CD14-positive monocyte (primary cell): Measurements from ENCODE around the gene BDNF. TPM values are rescaled to one million over a fixed set of nuclear protein-coding genes. Genes with fewer than 3 reads are reported as not detected.

ENCODE experiments used
- DNase-seq, 3 donors: peaks; one replicate each; pipeline ENCODE4 v3.0.0-alpha.2; 2011 to 2022
- H2AFZ ChIP-seq: 2 replicates; pipeline ENCODE4 v1.6.0; 2012; ENCODE audit warnings: mild to moderate bottlenecking, low read depth, low read length, inconsistent platforms; ENCODE audit not compliant: insufficient read depth, poor library complexity, severe bottlenecking
- H3K27ac ChIP-seq, 2 donors: 1 replicate in 1 of 2; 2 replicates in 1 of 2; pipeline ENCODE4 v1.5.1; 2012 to 2013; ENCODE audit warnings: low read length in 2 of 2, control low read depth in 1 of 2, inconsistent platforms in 1 of 2, low read depth in 1 of 2, mild to moderate bottlenecking in 1 of 2
- H3K27me3 ChIP-seq, 2 donors: one replicate each; pipeline versions ENCODE4 v1.6.0 to v1.6.1; 2011 to 2013; ENCODE audit warnings: low read length in 2 of 2; ENCODE audit not compliant: control insufficient read depth in 2 of 2, insufficient read depth in 2 of 2
- H3K36me3 ChIP-seq, 2 donors: replicated peaks in 1 of 2; 1 replicate in 1 of 2; 2 replicates in 1 of 2; pipeline versions ENCODE4 v1.5.1 to v1.6.1; 2012 to 2013; ENCODE audit warnings: low read length in 2 of 2, control low read depth in 1 of 2, inconsistent platforms in 1 of 2, mild to moderate bottlenecking in 1 of 2; ENCODE audit not compliant: insufficient read depth in 2 of 2, control insufficient read depth in 1 of 2
- H3K4me1 ChIP-seq, 2 donors: 1 replicate in 1 of 2; 2 replicates in 1 of 2; pipeline versions ENCODE4 v1.5.1 to v1.6.1; 2012 to 2013; ENCODE audit warnings: low read length in 2 of 2, control low read depth in 1 of 2, inconsistent platforms in 1 of 2, mild to moderate bottlenecking in 1 of 2, moderate library complexity in 1 of 2; ENCODE audit not compliant: insufficient read depth in 2 of 2, control insufficient read depth in 1 of 2
- H3K4me2 ChIP-seq: replicated peaks from 2 replicates; pipeline ENCODE3; 2012; ENCODE audit warnings: low read length, moderate library complexity, mild to moderate bottlenecking; ENCODE audit not compliant: poor library complexity, severe bottlenecking; ENCODE audit errors: extremely low read depth
- H3K4me3 ChIP-seq, 3 experiments: fragments of 200-600 bp in 1 of 3; sonication (generic) in 1 of 3; replicated peaks in 1 of 3; 1 replicate in 2 of 3; 2 replicates in 1 of 3; pipeline ENCODE4 v1.5.1; 2011 to 2013; ENCODE audit warnings: low read length in 3 of 3, mild to moderate bottlenecking in 3 of 3, control low read depth in 2 of 3, low read depth in 2 of 3, inconsistent platforms in 1 of 3, moderate library complexity in 1 of 3
- H3K79me2 ChIP-seq: 2 replicates; pipeline ENCODE4 v1.6.0; 2012; ENCODE audit warnings: mild to moderate bottlenecking, control low read depth, inconsistent platforms, low read length, moderate library complexity; ENCODE audit not compliant: insufficient read depth
- H3K9ac ChIP-seq: 2 replicates; pipeline ENCODE4 v1.6.0; 2017; ENCODE audit warnings: low read length, mild to moderate bottlenecking; ENCODE audit not compliant: insufficient read depth, poor library complexity, severe bottlenecking
- H3K9me3 ChIP-seq, 2 donors: replicated peaks in 1 of 2; 1 replicate in 1 of 2; 2 replicates in 1 of 2; pipeline versions ENCODE4 v1.5.1 to v1.6.1; 2012 to 2013; ENCODE audit warnings: low read length in 2 of 2, control low read depth in 1 of 2; ENCODE audit not compliant: control insufficient read depth in 1 of 2, insufficient read depth in 1 of 2
- H4K20me1 ChIP-seq: 2 replicates; pipeline ENCODE4 v1.6.0; 2012; ENCODE audit warnings: mild to moderate bottlenecking, low read length, control low read depth, moderate library complexity; ENCODE audit not compliant: insufficient read depth
- H3K27ac Mint-ChIP-seq, 7 donors: one replicate each; pipeline ENCODE4 v1.8.0; 2020; ENCODE audit warnings: mild to moderate bottlenecking in 7 of 7, mixed read lengths in 7 of 7, moderate library complexity in 6 of 7, inconsistent platforms in 2 of 7
- H3K27me3 Mint-ChIP-seq, 3 donors: one replicate each; pipeline ENCODE4 v1.8.0; 2021 to 2022; ENCODE audit warnings: low read depth in 3 of 3, mild to moderate bottlenecking in 3 of 3, mixed read lengths in 3 of 3, moderate library complexity in 3 of 3, inconsistent platforms in 1 of 3
- H3K36me3 Mint-ChIP-seq, 2 donors: one replicate each; pipeline ENCODE4 v1.8.0; 2020; ENCODE audit warnings: mixed read lengths in 2 of 2, inconsistent platforms in 1 of 2, mild to moderate bottlenecking in 1 of 2
- H3K4me1 Mint-ChIP-seq: one replicate; pipeline ENCODE4 v1.8.0; 2020; ENCODE audit warnings: mild to moderate bottlenecking, mixed read lengths
- H3K4me3 Mint-ChIP-seq, 2 donors: one replicate each; pipeline ENCODE4 v1.8.0; 2020; ENCODE audit warnings: mild to moderate bottlenecking in 2 of 2, mixed read lengths in 2 of 2, moderate library complexity in 1 of 2
- H3K9me3 Mint-ChIP-seq, 7 donors: one replicate each; pipeline ENCODE4 v1.8.0; 2020 to 2022; ENCODE audit warnings: mixed read lengths in 7 of 7, mild to moderate bottlenecking in 6 of 7, moderate library complexity in 6 of 7, inconsistent platforms in 2 of 7
- CTCF ChIP-seq: fragments of 200-600 bp; IDR thresholded peaks from one replicate; pipeline ENCODE4 v1.8.0; 2022; ENCODE audit warnings: antibody characterized with exemption, mild to moderate bottlenecking
- WGBS: methylation state at CpG from one replicate; pipeline ENCODE4 v1.1.5; 2013; ENCODE audit warnings: missing lambda C conversion rate; ENCODE audit not compliant: insufficient coverage; 5-methylcytosine and 5-hydroxymethylcytosine counted together
- intact Hi-C, 2 donors: fragments of 100-400 bp; cut with micrococcal nuclease; formaldehyde crosslinking; loops; one replicate each; pipeline versions ENCODE4 v1.15.0 to v1.15.1; 2023
- polyA plus RNA-seq, 3 donors: library from polyadenylated mRNA; depleted of rRNA in 1 of 3; unstranded in 2 of 3; stranded (reverse) in 1 of 3; fragments of 300-500 nt in 2 of 3; fragments of >200 nt in 1 of 3; fragmentation: Illumina TruSeq in 2 of 3; gene quantifications; 1 replicate in 2 of 3; 2 replicates in 1 of 3; pipeline ENCODE4 v1.2.3, GENCODE V29; 2012 to 2021

BDNF gene
- polyA plus RNA-seq, 3 donors, result not detected

GRCh38 chr11:27721264-27722116 lies 21.2 kb upstream of the BDNF start:
- Histone ChIP-seq H3K4me3 (peak overlapping the region in 1 of 3 experiments; percentile 40), H3K79me2 (no peaks in the 10 kb centered on the region), H3K9ac (no peak overlapping the region), H3K4me2 (peak overlapping the region; percentile 28), H3K4me1 (peaks cover 0 to 5% of the 10 kb centered on the region in 2 donors), H3K9me3 (peaks cover 7 to 36% of the 10 kb centered on the region in 2 donors), H2AFZ (no peak overlapping the region), H3K36me3 (no peaks in the 10 kb centered on the region), H3K27ac (no peak overlapping the region), H3K27me3 (peaks cover 64 to 82% of the 10 kb centered on the region in 2 donors), H4K20me1 (no peaks in the 10 kb centered on the region)
- no peak for TF ChIP-seq CTCF
- Mint-ChIP-seq H3K27ac (no peak overlapping the region), H3K4me3 (peak overlapping the region in 1 of 2 donors; percentile 85), H3K36me3 (peaks cover 7 to 11% of the 10 kb centered on the region in 2 donors), H3K4me1 (peaks cover 6% of the 10 kb centered on the region), H3K9me3 (peaks cover 6 to 33% (median 22%) of the 10 kb centered on the region in 7 donors), H3K27me3 (peaks cover 75 to 85% (median 77%) of the 10 kb centered on the region in 3 donors)
- intact Hi-C loops, result no loop called here
- no peak for DNase-seq
- WGBS, result 6% methylated on average over 18 of the region's 37 CpGs

DNA sequence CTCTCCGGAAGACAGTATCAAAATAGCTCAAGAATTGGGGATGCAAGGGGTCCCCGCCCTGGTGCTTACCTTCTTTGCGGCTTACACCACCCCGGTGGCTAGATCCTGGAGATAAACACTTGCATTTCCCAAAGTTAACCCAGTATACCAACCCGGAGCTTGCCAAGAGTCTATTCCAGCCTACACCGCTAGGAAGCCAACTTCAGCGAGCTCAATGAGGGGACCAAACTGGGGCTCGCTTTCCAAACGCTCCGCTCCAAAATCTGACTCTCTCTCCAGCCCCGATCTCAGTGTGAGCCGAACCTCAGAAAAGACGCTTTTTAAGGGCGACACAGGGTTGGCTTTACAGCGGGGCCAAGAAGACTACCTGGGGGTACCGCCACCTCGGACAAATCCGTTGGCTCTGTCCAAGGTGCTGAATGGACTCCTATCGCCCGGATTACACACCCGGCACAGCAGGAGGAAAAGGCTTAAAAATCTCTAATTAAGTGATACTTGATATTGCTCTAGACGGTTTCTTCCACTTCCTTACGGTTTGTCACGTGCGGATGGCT lies 20.1 kb upstream of the BDNF start:
- H3K4me1 ChIP-seq, result peaks cover 0 to 5% of the 10 kb centered on the region in 2 donors
- Mint-ChIP-seq H3K27me3 (peaks cover 77 to 88% (median 79%) of the 10 kb centered on the region in 3 donors), H3K27ac (peak overlapping the region in 1 of 7 donors; percentile 70), H3K4me3 (peak overlapping the region in 1 of 2 donors; percentile 85), H3K36me3 (peaks cover 7 to 11% of the 10 kb centered on the region in 2 donors), H3K4me1 (peaks cover 6% of the 10 kb centered on the region), H3K9me3 (peaks cover 6 to 33% (median 22%) of the 10 kb centered on the region in 7 donors)
- no peaks in the 10 kb centered on the region for H3K36me3 ChIP-seq
- 13% methylated on average over 18 of the region's 25 CpGs for WGBS
- no peak overlapping the region for H3K4me2 ChIP-seq
- no peak overlapping the region for H3K4me3 ChIP-seq
- no peak overlapping the region for H2AFZ ChIP-seq
- no peak for TF ChIP-seq CTCF
- DNase-seq, result no peak
- H3K79me2 ChIP-seq, result no peaks in the 10 kb centered on the region
- peaks cover 67 to 93% of the 10 kb centered on the region in 2 donors for H3K27me3 ChIP-seq
- intact Hi-C loops, result no loop called here
- no peak overlapping the region for H3K9ac ChIP-seq
- peaks cover 7 to 36% of the 10 kb centered on the region in 2 donors for H3K9me3 ChIP-seq
- H4K20me1 ChIP-seq, result no peaks in the 10 kb centered on the region
- no peak overlapping the region for H3K27ac ChIP-seq
